ENCODE data around the gene CMC2.

CMC2 gene

GRCh38 chr16:80958284-80958683 lies 48.4 kb downstream of the CMC2 start:
- Histone ChIP-seq H3K27me3 (ENCODE audit: low read length) (no peaks in the 10 kb centered on the region), H3K9me2 (replicated peaks; ENCODE audit: insufficient read depth, low read length) (no peaks in the 10 kb centered on the region), H3K27ac (ENCODE audit: low read depth, low read length) (no peak overlapping the region), H3F3A (ENCODE audit: insufficient read depth) (no peaks in the 10 kb centered on the region), H3K79me2 (ENCODE audit: insufficient read depth, low read length) (no peaks in the 10 kb centered on the region), H3K4me3 (ENCODE audit: insufficient read depth, low read length, poor library complexity, severe bottlenecking) (no peak overlapping the region), H3K4me2 (ENCODE audit: low read depth, low read length, poor library complexity, severe bottlenecking) (no peak overlapping the region), H4K20me1 (ENCODE audit: low read depth, low read length) (no peaks in the 10 kb centered on the region), H2AFZ (ENCODE audit: low read depth, low read length, severe bottlenecking) (no peak overlapping the region), H3K36me3 (ENCODE audit: low read length) (peaks cover 3% of the 10 kb centered on the region; the same call in 1 of the 2 replicates), H3K9me3 (ENCODE audit: insufficient read depth, low read length) (peaks cover 11% of the 10 kb centered on the region; the same call in 1 of the 2 replicates), H3K9ac (ENCODE audit: low read length) (no peak overlapping the region)
- TF ChIP-seq CTCF (IDR thresholded peaks at IDR 0.05; ENCODE audit: insufficient read depth, low read length, poor library complexity, severe bottlenecking), result no peak
- TF ChIP-seq EZH2phosphoT487 (conservative IDR thresholded peaks at IDR 0.05; ENCODE audit: low read length), result no peak

- Histone ChIP-seq H2AFZ (ENCODE audit: low read depth, low read length, severe bottlenecking) (no peak overlapping the region), H3K27ac (ENCODE audit: low read depth, low read length) (no peak overlapping the region), H3K9me3 (ENCODE audit: insufficient read depth, low read length) (peaks cover 11% of the 10 kb centered on the region; the same call in 1 of the 2 replicates), H3K9me2 (replicated peaks; ENCODE audit: insufficient read depth, low read length) (no peaks in the 10 kb centered on the region), H3K4me3 (ENCODE audit: insufficient read depth, low read length, poor library complexity, severe bottlenecking) (no peak overlapping the region), H3K4me2 (ENCODE audit: low read depth, low read length, poor library complexity, severe bottlenecking) (no peak overlapping the region), H3K27me3 (ENCODE audit: low read length) (no peaks in the 10 kb centered on the region), H3K79me2 (ENCODE audit: insufficient read depth, low read length) (no peaks in the 10 kb centered on the region), H3F3A (ENCODE audit: insufficient read depth) (no peaks in the 10 kb centered on the region), H4K20me1 (ENCODE audit: low read depth, low read length) (no peaks in the 10 kb centered on the region), H3K36me3 (ENCODE audit: low read length) (peaks cover 3% of the 10 kb centered on the region; the same call in 1 of the 2 replicates), H3K9ac (ENCODE audit: low read length) (no peak overlapping the region)
- TF ChIP-seq EZH2phosphoT487 (conservative IDR thresholded peaks at IDR 0.05; ENCODE audit: low read length), result no peak
- no peak for TF ChIP-seq CTCF (IDR thresholded peaks at IDR 0.05; ENCODE audit: insufficient read depth, low read length, poor library complexity, severe bottlenecking)
Observed at GRCh38 chr16:80954985-80955384, 51.7 kb downstream of the CMC2 start.

GRCh38 chr16:80948886-80949493 lies 57.7 kb downstream of the CMC2 start:
- no peaks in the 10 kb centered on the region for H3K27me3 ChIP-seq (ENCODE audit: low read length)
- no peaks in the 10 kb centered on the region for H4K20me1 ChIP-seq (ENCODE audit: low read depth, low read length)
- peak; percentile 62 for TF ChIP-seq CTCF (IDR thresholded peaks at IDR 0.05; ENCODE audit: insufficient read depth, low read length, poor library complexity, severe bottlenecking)
- no peak for TF ChIP-seq EZH2phosphoT487 (conservative IDR thresholded peaks at IDR 0.05; ENCODE audit: low read length)
- no peak overlapping the region for H3K27ac ChIP-seq (ENCODE audit: low read depth, low read length)
- no peak overlapping the region for H3K4me2 ChIP-seq (ENCODE audit: low read depth, low read length, poor library complexity, severe bottlenecking)
- H3K9ac ChIP-seq (ENCODE audit: low read length), result no peak overlapping the region
- no peak overlapping the region for H2AFZ ChIP-seq (ENCODE audit: low read depth, low read length, severe bottlenecking)
- no peaks in the 10 kb centered on the region for H3K9me3 ChIP-seq (ENCODE audit: insufficient read depth, low read length)
- no peaks in the 10 kb centered on the region for H3F3A ChIP-seq (ENCODE audit: insufficient read depth)
- H3K4me3 ChIP-seq (ENCODE audit: insufficient read depth, low read length, poor library complexity, severe bottlenecking), result no peak overlapping the region
- H3K79me2 ChIP-seq (ENCODE audit: insufficient read depth, low read length), result no peaks in the 10 kb centered on the region
- no peaks in the 10 kb centered on the region for H3K36me3 ChIP-seq (ENCODE audit: low read length)
- no peaks in the 10 kb centered on the region for H3K9me2 ChIP-seq (replicated peaks; ENCODE audit: insufficient read depth, low read length)

All from SU-DHL-6 (cell line).